22Rv1 (cell line): ENCODE data around the gene SPATS1.

Experiments used
- H3K27ac ChIP-seq: fragments of 450-650 bp; 2 replicates; pipeline ENCODE4 v1.5.1; 2017
- CTCF ChIP-seq: fragments of 450-650 bp; IDR thresholded peaks from 2 replicates; pipeline ENCODE4 v1.5.1; 2017; ENCODE audit warnings: mild to moderate bottlenecking
- ZFX ChIP-seq: fragments of 450-650 bp; IDR thresholded peaks from 2 replicates; pipeline ENCODE4 v1.6.1; 2017; ENCODE audit warnings: antibody characterized with exemption, borderline replicate concordance

The SPATS1 gene

GRCh38 chr6:44342489-44342888 lies at the start of gene SPATS1:
TSS of gene SPATS1 (plus strand) at chr6:44342650. CDS start at chr6:44343096, 446 bp downstream.
- TF ChIP-seq ZFX (no peak), CTCF (no peak)
- no peak within 1 kb of the TSS for H3K27ac ChIP-seq

DNA sequence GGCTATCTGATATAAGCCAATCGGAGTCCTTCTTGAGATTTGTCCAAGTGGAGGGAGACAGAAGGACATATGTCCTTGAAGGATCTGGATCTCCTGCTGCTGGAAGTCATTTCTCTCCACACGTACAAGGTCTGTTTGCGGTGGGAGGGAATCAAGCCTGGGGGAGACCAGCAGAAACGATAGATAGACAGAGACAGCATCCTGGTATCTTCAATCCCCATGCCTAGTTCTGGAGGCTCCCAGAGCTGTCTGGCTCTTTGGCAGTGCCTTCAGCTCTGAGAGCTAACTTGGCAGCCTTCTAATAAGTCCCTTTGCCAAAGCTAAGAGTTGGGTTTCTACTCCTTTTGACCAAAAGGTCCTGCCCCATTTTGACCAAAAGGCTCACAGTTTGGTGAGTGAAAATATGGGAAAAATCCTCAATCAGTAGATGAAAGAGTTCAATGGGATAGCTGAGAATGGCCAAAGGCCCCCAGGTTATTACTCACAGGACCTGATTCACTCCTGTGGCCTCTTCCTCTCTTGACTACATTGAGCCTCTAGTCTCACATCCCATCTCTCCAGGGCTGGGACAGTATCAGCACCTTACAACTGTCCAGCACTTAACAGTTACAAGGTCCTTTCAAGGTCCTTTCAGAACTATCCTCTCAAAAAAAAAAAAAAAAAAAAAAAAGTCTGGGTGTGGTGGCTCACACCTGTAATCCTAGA lies 49.6 kb upstream of the SPATS1 start:
- TF ChIP-seq ZFX (no peak), CTCF (no peak)
- H3K27ac ChIP-seq: no peak overlapping the region

- no peak overlapping the region for H3K27ac ChIP-seq
- TF ChIP-seq ZFX (no peak), CTCF (no peak)
Observed at GRCh38 chr6:44294832-44295791, 47.3 kb upstream of the SPATS1 start.

GRCh38 chr6:44297063-44298038 lies 45.1 kb upstream of the SPATS1 start:
- H3K27ac ChIP-seq: no peak overlapping the region
- TF ChIP-seq ZFX (no peak), CTCF (no peak)

DNA sequence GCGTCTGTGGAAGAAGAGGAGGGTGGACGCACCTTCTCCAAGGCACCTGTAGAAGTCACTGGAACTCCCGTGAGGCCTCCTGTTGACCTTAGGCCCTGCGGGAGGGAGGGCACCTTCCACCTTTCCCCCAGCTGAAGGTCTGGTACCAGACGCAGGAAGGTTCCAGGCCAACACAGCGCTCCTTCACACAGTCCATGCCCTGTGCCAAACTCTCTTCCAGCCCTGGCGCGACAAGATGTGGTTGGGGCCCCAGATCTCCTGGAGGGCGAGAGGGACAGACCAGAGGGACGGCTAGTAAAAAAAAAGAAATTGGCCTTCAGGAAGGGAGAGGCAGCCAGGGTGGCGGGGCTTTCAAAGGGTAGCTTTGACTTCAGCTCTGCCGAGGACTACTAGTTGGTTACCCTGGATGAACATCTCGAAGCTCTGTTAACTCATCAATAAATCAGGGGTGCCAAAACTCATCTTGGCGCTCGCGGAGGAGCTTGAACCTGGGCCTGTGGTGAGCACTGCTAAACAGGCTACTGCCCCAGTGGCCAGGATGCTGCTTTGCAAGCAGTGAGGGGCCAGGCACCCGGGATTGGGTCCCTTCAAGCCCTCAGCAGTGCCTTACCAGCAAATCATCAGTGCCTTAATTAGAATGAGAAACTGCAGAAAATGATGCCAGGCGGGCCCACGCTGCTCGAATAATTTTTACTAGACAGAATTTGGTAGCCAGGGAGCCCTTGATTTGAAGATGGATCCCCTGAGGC lies 44.2 kb upstream of the SPATS1 start:
- no peak for TF ChIP-seq CTCF
- no peak for TF ChIP-seq ZFX
- no peak overlapping the region for H3K27ac ChIP-seq

GRCh38 chr6:44298864-44299263 lies 43.6 kb upstream of the SPATS1 start:
- no peak overlapping the region for H3K27ac ChIP-seq
- no peak for TF ChIP-seq ZFX
